A673 (cell line): ENCODE results near the gene PFKL.

Source experiments
- EZH2 ChIP-seq: fragments of 200-600 bp; sonication (generic); IDR thresholded peaks from 2 replicates; pipeline ENCODE4 v1.6.1; 2017; ENCODE audit warnings: borderline replicate concordance, low read depth, mild to moderate bottlenecking, mixed read lengths, antibody characterized with exemption, low read length; ENCODE audit not compliant: poor library complexity, severe bottlenecking
- TF ChIP-seq, protein P1 (sequence below): fragments of 300-800, 200-600 bp; sonication (generic); conservative IDR thresholded peaks from 2 replicates; pipeline ENCODE4 v1.5.1; 2017; ENCODE audit warnings: low read depth, mild to moderate bottlenecking, antibody characterized with exemption, low read length, moderate library complexity, mixed read lengths

DNA sequence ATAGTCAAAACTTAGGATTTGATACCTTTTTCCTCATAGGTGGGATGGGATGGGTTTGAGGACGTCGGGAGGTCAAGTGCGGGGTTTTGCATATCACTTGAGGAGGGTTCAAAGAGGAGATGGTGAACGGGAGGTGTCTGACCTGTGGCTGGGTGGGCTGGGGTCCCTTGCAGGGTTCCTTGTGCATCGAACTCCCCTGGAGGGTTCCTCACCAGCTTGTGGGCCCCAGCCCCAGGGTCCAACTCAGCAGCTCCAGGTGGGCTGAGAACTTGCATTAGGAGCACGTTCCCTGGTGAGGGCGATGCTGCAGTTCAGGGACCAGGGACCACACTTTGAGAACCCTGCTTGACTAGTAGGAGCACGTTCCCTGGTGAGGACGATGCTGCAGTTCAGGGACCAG lies 76.8 kb downstream of the PFKL start:
- TF ChIP-seq, protein P1, sequence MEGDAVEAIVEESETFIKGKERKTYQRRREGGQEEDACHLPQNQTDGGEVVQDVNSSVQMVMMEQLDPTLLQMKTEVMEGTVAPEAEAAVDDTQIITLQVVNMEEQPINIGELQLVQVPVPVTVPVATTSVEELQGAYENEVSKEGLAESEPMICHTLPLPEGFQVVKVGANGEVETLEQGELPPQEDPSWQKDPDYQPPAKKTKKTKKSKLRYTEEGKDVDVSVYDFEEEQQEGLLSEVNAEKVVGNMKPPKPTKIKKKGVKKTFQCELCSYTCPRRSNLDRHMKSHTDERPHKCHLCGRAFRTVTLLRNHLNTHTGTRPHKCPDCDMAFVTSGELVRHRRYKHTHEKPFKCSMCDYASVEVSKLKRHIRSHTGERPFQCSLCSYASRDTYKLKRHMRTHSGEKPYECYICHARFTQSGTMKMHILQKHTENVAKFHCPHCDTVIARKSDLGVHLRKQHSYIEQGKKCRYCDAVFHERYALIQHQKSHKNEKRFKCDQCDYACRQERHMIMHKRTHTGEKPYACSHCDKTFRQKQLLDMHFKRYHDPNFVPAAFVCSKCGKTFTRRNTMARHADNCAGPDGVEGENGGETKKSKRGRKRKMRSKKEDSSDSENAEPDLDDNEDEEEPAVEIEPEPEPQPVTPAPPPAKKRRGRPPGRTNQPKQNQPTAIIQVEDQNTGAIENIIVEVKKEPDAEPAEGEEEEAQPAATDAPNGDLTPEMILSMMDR = no peak
- TF ChIP-seq EZH2 = no peak
